ENCODE measurements around the gene PLPPR3. TPM values are rescaled to one million over a fixed set of nuclear protein-coding genes. Genes with fewer than 3 reads are reported as not detected.
"Not testable (repeated sequence)": the region's sequence is repeated elsewhere in the genome, so short reads cannot be mapped to it uniquely, and the experiment has no call there.

The PLPPR3 gene
- total RNA-seq, 2 donors from 2014 or later: not detected

GRCh38 chr19:842802-843179 lies 21.0 kb upstream of the PLPPR3 start:
- not testable (repeated sequence) for ATAC-seq; H3K27ac Mint-ChIP-seq; DNase-seq (ENCODE audit: low spot score in 2 of 2); H3K36me3 Mint-ChIP-seq; H3K9me3 Mint-ChIP-seq

- ATAC-seq: no peak
- Mint-ChIP-seq H3K36me3 (no peaks in the 10 kb centered on the region), H3K9me3 (no peaks in the 10 kb centered on the region), H3K27ac (no peak within 1 kb of the TSS)
- DNase-seq (ENCODE audit: low spot score in 2 of 2): no peak
These were observed 18.9 kb upstream of the PLPPR3 start, which contains the start of gene PRTN3 for GRCh38 chr19:840519-841206. PRTN3 (plus strand) TSS chr19:840999; CDS start chr19:841009, 10 bp downstream.

GRCh38 chr19:835210-835810 lies 13.6 kb upstream of the PLPPR3 start:
- Mint-ChIP-seq H3K36me3 (no peaks in the 10 kb centered on the region), H3K27ac (no peak overlapping the region), H3K9me3 (no peaks in the 10 kb centered on the region)
- no peak for ATAC-seq
- no peak for DNase-seq (ENCODE audit: low spot score in 2 of 2)

GRCh38 chr19:834216-834615 lies 12.5 kb upstream of the PLPPR3 start:
- no peak for DNase-seq (ENCODE audit: low spot score in 2 of 2)
- no peak for ATAC-seq
- H3K9me3 Mint-ChIP-seq: no peaks in the 10 kb centered on the region
- H3K36me3 Mint-ChIP-seq: no peaks in the 10 kb centered on the region
- H3K27ac Mint-ChIP-seq: no peak overlapping the region

GRCh38 chr19:831407-832369 lies 9.9 kb upstream of the PLPPR3 start:
- ATAC-seq (no peak), DNase-seq (ENCODE audit: low spot score in 2 of 2) (no peak)
- no peaks in the 10 kb centered on the region for H3K36me3 Mint-ChIP-seq
- H3K9me3 Mint-ChIP-seq: no peaks in the 10 kb centered on the region
- no peak overlapping the region for H3K27ac Mint-ChIP-seq

GRCh38 chr19:829129-829758 lies 7.5 kb upstream of the PLPPR3 start:
- ATAC-seq: no peak
- Mint-ChIP-seq H3K27ac (no peak overlapping the region), H3K36me3 (no peaks in the 10 kb centered on the region), H3K9me3 (no peaks in the 10 kb centered on the region)
- DNase-seq (ENCODE audit: low spot score in 2 of 2): no peak

- Mint-ChIP-seq H3K36me3 (no peaks in the 10 kb centered on the region), H3K27ac (no peak within 1 kb of the TSS), H3K9me3 (no peaks in the 10 kb centered on the region)
- DNase-seq (ENCODE audit: low spot score in 2 of 2) (no peak), ATAC-seq (peak in 1 of 2 donors; percentile 20)
These were observed 6.1 kb upstream of the PLPPR3 start, which contains the start of gene AZU1 for GRCh38 chr19:827710-828321. AZU1 (plus strand) TSS chr19:827837; CDS start chr19:827847, 10 bp downstream.

GRCh38 chr19:827314-827709 lies 5.6 kb upstream of the PLPPR3 start:
- H3K27ac Mint-ChIP-seq: no peak overlapping the region
- no peak for ATAC-seq
- H3K36me3 Mint-ChIP-seq: no peaks in the 10 kb centered on the region
- DNase-seq (ENCODE audit: low spot score in 2 of 2): no peak
- no peaks in the 10 kb centered on the region for H3K9me3 Mint-ChIP-seq

GRCh38 chr19:825897-826644 lies 4.3 kb upstream of the PLPPR3 start:
- DNase-seq (ENCODE audit: low spot score in 2 of 2) (no peak), ATAC-seq (no peak)
- Mint-ChIP-seq H3K27ac (no peak overlapping the region), H3K9me3 (no peaks in the 10 kb centered on the region), H3K36me3 (no peaks in the 10 kb centered on the region)

GRCh38 chr19:824885-825284 lies 3.1 kb upstream of the PLPPR3 start:
- H3K27ac Mint-ChIP-seq: no peak overlapping the region
- DNase-seq (ENCODE audit: low spot score in 2 of 2): no peak
- H3K9me3 Mint-ChIP-seq: no peaks in the 10 kb centered on the region
- H3K36me3 Mint-ChIP-seq: no peaks in the 10 kb centered on the region
- no peak for ATAC-seq

- Mint-ChIP-seq H3K36me3 (no peaks in the 10 kb centered on the region), H3K9me3 (no peaks in the 10 kb centered on the region), H3K27ac (no peak overlapping the region)
- DNase-seq (ENCODE audit: low spot score in 2 of 2) (no peak), ATAC-seq (no peak)
These were observed 1.9 kb upstream of the PLPPR3 start for GRCh38 chr19:823565-824121.

- DNase-seq (ENCODE audit: low spot score in 2 of 2) (no peak), ATAC-seq (peak in 1 of 2 donors; percentile 5)
- Mint-ChIP-seq H3K9me3 (peaks cover 4 to 7% of the 10 kb centered on the region in 2 donors), H3K36me3 (no peaks in the 10 kb centered on the region), H3K27ac (no peak overlapping the region)
These were observed 427 bp downstream of the PLPPR3 start for GRCh38 chr19:821231-821824.

- DNase-seq (ENCODE audit: low spot score in 2 of 2); H3K27ac Mint-ChIP-seq; H3K36me3 Mint-ChIP-seq; ATAC-seq: not testable (repeated sequence)
- H3K9me3 Mint-ChIP-seq: peaks cover 5 to 14% of the 10 kb centered on the region in 2 donors
These were observed 1.5 kb downstream of the PLPPR3 start for GRCh38 chr19:820212-820611.

- DNase-seq (ENCODE audit: low spot score in 2 of 2) (no peak), ATAC-seq (no peak)
- Mint-ChIP-seq H3K9me3 (peaks cover 5 to 14% of the 10 kb centered on the region in 2 donors), H3K27ac (peak overlapping the region; percentile 2 to 74), H3K36me3 (peaks cover 0 to 17% of the 10 kb centered on the region in 2 donors)
These were observed 5.3 kb downstream of the PLPPR3 start for GRCh38 chr19:816500-816857.

Measured in activated naive CD4-positive, alpha-beta T cell treated with anti-CD3 and anti-CD28 coated beads, Interleukin-2, amount 50 U/mL, for 72 hours (primary cell).